Progenitor cell of endocrine pancreas (in vitro differentiated cells): Measurements from ENCODE around the gene IL17D. TPM values are rescaled to one million over a fixed set of nuclear protein-coding genes. Genes with fewer than 3 reads are reported as not detected.

Experiments
- DNase-seq: peaks from one replicate; pipeline ENCODE4 v3.0.0; 2021; ENCODE audit warnings: low spot score; ENCODE audit not compliant: unreplicated experiment
- H3K27ac Mint-ChIP-seq: 2 replicates; pipeline ENCODE4 v1.8.0; 2021; ENCODE audit warnings: mild to moderate bottlenecking, moderate library complexity, mixed read lengths
- H3K27me3 Mint-ChIP-seq: 2 replicates; pipeline ENCODE4 v1.8.0; 2021; ENCODE audit warnings: mixed read lengths
- H3K36me3 Mint-ChIP-seq: 2 replicates; pipeline ENCODE4 v1.8.0; 2022; ENCODE audit warnings: mixed read lengths; ENCODE audit not compliant: insufficient read depth
- H3K4me1 Mint-ChIP-seq: 2 replicates; pipeline ENCODE4 v1.8.0; 2021; ENCODE audit warnings: low read depth, mixed read lengths
- H3K4me3 Mint-ChIP-seq: 2 replicates; pipeline ENCODE4 v1.8.0; 2021; ENCODE audit warnings: low read depth, mild to moderate bottlenecking, moderate library complexity, mixed read lengths
- H3K9me3 Mint-ChIP-seq: 2 replicates; pipeline ENCODE4 v1.8.0; 2021; ENCODE audit warnings: low read depth, mixed read lengths
- total RNA-seq: library from RNA; stranded (reverse); gene quantifications from 2 replicates; pipeline ENCODE4 v1.2.1, GENCODE V29; 2021
- TF ChIP-seq, protein P1 (sequence below): fragments of 200-600 bp; sonication (generic); IDR thresholded peaks from one replicate; pipeline ENCODE4 v1.5.0; 2021; ENCODE audit warnings: antibody characterized with exemption, mild to moderate bottlenecking; ENCODE audit not compliant: unreplicated experiment

IL17D gene
- total RNA-seq, 1 donor from 2014 or later = 6.4 TPM

DNA sequence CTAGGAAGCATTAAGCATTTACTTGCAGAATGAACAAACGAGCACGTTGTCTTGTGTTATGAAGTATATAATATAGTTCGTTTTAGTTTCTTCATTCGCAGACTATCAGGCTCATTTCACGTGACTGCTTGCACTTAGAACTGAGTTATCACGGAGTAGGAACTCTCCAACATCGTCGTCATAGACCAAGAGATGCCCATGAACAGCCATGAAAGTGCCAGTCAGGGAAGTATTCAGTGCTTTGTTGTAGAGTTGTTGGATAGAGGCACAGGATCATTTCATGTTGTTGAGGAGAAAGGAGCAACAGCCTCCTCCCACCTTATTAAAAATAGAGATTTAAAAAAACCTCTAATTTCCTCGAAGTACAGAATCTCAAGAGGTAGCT is 977 bp upstream of the IL17D start:
- Mint-ChIP-seq H3K27ac (peak overlapping the region; percentile 95), H3K27me3 (peaks cover 11% of the 10 kb centered on the region), H3K4me1 (peaks cover 11% of the 10 kb centered on the region), H3K9me3 (no peaks in the 10 kb centered on the region), H3K36me3 (peaks cover 5% of the 10 kb centered on the region), H3K4me3 (peak overlapping the region; percentile 94)
- no peak for DNase-seq
- TF ChIP-seq, protein P1, sequence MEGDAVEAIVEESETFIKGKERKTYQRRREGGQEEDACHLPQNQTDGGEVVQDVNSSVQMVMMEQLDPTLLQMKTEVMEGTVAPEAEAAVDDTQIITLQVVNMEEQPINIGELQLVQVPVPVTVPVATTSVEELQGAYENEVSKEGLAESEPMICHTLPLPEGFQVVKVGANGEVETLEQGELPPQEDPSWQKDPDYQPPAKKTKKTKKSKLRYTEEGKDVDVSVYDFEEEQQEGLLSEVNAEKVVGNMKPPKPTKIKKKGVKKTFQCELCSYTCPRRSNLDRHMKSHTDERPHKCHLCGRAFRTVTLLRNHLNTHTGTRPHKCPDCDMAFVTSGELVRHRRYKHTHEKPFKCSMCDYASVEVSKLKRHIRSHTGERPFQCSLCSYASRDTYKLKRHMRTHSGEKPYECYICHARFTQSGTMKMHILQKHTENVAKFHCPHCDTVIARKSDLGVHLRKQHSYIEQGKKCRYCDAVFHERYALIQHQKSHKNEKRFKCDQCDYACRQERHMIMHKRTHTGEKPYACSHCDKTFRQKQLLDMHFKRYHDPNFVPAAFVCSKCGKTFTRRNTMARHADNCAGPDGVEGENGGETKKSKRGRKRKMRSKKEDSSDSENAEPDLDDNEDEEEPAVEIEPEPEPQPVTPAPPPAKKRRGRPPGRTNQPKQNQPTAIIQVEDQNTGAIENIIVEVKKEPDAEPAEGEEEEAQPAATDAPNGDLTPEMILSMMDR = no peak

DNA sequence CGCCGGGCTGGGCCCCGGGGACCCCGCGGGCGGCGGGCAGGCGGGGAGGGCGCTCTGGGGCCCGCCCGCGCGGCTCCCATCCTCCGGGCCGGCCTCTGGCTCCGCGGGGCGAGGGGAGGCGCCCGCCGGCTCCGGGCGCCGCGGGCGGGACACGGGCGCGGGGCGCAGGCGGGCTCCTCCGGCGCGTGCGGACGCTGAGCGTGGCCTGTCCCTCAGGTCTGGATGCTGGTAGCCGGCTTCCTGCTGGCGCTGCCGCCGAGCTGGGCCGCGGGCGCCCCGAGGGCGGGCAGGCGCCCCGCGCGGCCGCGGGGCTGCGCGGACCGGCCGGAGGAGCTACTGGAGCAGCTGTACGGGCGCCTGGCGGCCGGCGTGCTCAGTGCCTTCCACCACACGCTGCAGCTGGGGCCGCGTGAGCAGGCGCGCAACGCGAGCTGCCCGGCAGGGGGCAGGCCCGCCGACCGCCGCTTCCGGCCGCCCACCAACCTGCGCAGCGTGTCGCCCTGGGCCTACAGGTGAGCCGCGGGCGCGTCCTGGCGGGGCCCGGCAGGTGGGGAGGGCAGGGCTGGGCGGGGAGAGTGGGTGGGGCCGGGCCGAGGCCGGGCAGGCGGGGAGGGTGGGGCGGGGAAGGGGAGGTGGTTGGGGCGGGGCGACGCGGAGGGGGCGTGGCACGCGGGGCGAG is 420 bp downstream of the IL17D start:
- Mint-ChIP-seq H3K4me3 (no peak overlapping the region), H3K27ac (no peak overlapping the region), H3K27me3 (peaks cover 11% of the 10 kb centered on the region), H3K4me1 (peaks cover 11% of the 10 kb centered on the region), H3K36me3 (peaks cover 5% of the 10 kb centered on the region), H3K9me3 (no peaks in the 10 kb centered on the region)
- TF ChIP-seq, protein P1 = peak; percentile 73
- DNase-seq = peak; percentile 89

DNA sequence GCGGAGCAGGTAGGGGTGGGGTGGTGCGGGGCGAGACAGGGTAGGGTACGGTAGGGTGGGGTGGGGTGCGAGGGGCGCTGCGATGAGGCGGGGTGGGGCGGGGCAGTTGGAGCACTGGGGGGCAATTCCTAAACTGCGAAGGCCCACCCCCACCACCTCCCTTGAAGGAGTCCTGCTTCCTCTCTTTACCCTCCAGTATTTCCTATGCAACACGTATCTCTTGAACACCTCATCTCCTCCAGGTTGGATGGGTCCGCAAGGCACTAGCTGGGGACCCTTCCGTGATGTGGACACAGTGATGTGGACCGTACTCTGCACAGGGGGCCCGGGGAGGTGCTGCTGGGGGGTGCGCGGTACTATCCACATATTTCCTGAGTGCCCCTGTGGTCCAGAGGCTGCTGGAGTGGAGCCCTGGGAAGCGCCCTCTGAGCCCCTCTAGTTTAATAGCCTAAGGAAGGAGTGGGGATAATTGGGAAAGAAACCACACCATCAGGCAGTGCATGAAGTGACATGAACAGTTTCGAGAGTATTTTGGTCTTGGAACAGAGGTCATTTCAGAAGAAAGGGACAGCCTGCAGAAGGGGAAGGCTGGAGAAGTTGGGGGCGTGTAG is 1.1 kb downstream of the IL17D start:
- H3K36me3 Mint-ChIP-seq = peaks cover 5% of the 10 kb centered on the region
- peaks cover 11% of the 10 kb centered on the region for H3K27me3 Mint-ChIP-seq
- no peaks in the 10 kb centered on the region for H3K9me3 Mint-ChIP-seq
- TF ChIP-seq, protein P1 = no peak
- no peak for DNase-seq
- H3K4me3 Mint-ChIP-seq = peak overlapping the region; percentile 69
- H3K4me1 Mint-ChIP-seq = peaks cover 11% of the 10 kb centered on the region
- peak overlapping the region; percentile 31 for H3K27ac Mint-ChIP-seq

DNA sequence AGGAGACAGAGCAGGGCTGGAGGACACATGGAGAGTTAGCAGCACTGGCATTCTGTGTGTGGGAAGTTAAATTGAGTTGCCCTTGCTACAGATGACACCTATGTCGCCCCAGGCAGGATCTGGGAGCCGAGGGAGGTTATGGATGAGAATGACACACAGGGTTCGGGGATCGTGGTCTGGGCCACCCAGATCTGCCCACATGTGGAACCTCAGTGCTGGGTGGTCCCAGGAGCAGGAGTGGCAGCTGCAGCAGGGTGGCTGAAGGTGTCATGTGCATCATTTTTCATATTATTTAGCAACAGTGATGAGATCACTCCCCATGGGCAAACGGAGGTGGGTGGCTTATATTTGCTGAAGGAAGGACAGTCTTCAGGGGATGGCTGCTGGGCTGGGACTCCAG is 3.2 kb downstream of the IL17D start:
- no peak overlapping the region for H3K4me3 Mint-ChIP-seq
- no peak overlapping the region for H3K27ac Mint-ChIP-seq
- H3K9me3 Mint-ChIP-seq = no peaks in the 10 kb centered on the region
- DNase-seq = no peak
- peaks cover 5% of the 10 kb centered on the region for H3K4me1 Mint-ChIP-seq
- peaks cover 3% of the 10 kb centered on the region for H3K27me3 Mint-ChIP-seq
- H3K36me3 Mint-ChIP-seq = no peaks in the 10 kb centered on the region
- TF ChIP-seq, protein P1 = no peak

DNA sequence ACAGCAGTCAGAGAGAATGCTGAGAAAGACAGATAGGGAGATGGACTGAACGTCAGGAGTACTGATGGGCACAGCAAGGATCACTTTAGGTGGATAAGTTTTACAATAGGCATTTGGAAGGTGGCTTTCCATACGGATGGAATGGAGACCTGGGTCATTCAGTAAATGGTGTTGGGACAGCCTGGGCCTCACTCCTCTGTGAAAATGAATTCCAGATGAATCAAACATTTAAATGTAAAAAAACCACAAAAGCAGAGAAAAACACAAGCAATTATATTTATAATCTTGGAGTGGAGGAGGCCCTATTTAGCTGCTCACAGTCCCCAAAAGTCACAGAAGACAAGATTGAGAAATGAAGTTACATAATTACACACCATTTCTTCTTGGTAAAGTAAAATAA is 4.7 kb downstream of the IL17D start:
- Mint-ChIP-seq H3K27ac (no peak overlapping the region), H3K4me1 (peaks cover 2% of the 10 kb centered on the region), H3K36me3 (no peaks in the 10 kb centered on the region), H3K27me3 (peaks cover 3% of the 10 kb centered on the region), H3K4me3 (no peak overlapping the region), H3K9me3 (no peaks in the 10 kb centered on the region)
- DNase-seq = no peak
- TF ChIP-seq, protein P1 = no peak
